Hematopoietic multipotent progenitor cell (in vitro differentiated cells): ENCODE results near the gene SLC6A13. TPM values are rescaled to one million over a fixed set of nuclear protein-coding genes. Genes with fewer than 3 reads are reported as not detected.
"Not testable (repeated sequence)": the region's sequence is repeated elsewhere in the genome, so short reads cannot be mapped to it uniquely, and the experiment has no call there.

Source experiments
- DNase-seq, 3 donors: peaks; one replicate each; pipeline ENCODE4 v3.0.0-alpha.2; 2011 to 2015; ENCODE audit warnings: low read depth in 2 of 3, low spot score in 2 of 3
- total RNA-seq: library from RNA; depleted of rRNA; stranded (reverse); fragments of >200 nt; gene quantifications from one replicate; pipeline ENCODE4 v1.2.3, GENCODE V29; 2012

Gene SLC6A13
- total RNA-seq, 1 donor, result 0.27 TPM

DNA sequence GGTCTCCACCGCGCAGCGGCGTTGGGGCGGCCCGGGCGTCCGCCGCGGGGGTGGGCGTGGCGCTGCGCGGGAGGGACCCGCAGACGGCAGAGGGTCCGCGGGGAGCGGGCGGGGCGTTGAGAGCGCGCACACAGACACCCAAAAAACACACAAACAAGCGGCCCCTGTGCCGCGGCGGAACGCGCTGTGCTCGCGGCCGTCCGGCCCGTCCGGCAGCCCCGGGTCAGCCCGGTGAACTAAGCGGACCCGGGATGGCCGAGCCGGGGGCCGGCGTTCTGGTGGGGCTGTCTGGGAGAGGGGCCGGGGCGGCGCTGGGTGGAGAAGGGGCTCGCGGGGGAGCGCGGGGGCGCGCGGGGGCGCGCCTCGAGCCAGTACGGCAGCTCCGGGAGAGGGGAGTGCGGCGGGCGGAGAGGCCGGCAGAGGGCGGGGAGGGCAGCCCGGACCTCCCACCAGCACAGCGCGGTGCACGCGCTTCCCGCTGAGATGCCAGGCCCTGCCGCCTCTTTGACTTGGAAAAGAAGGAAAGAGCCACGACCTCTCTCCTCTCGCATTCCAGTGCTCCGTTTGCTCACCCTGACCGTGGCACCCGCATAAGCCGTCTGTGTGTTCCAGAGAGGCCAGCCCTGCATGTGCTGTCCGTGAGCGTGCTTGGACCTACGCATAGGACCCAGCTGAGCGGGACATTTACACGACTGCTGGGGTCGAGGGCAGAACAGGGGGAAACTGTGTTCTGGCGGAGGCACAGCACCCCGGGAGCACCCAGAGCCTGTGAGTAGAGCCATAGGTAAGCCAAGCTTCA lies 59.0 kb downstream of the SLC6A13 start:
- DNase-seq, result peak in 1 of 3 donors; percentile 12

DNA sequence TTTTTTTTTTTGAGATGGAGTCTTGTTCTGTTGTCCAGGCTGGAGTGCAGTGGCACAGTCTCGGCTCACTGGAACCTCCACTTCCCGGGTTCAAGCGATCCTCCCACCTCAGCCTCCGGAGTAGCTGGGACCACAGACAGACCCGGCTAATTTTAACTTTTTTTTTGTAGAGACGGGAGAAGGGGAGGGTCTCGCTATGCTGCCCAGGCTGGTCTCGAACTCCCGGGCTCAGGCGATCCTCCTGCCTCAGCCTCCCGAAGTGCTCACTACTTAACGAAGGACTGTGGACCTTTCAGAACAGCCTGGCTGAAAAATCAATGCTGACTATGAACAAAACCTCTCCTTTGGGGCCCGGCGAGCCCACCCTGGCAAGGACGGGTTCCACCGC lies 59.6 kb downstream of the SLC6A13 start:
- no peak for DNase-seq

DNA sequence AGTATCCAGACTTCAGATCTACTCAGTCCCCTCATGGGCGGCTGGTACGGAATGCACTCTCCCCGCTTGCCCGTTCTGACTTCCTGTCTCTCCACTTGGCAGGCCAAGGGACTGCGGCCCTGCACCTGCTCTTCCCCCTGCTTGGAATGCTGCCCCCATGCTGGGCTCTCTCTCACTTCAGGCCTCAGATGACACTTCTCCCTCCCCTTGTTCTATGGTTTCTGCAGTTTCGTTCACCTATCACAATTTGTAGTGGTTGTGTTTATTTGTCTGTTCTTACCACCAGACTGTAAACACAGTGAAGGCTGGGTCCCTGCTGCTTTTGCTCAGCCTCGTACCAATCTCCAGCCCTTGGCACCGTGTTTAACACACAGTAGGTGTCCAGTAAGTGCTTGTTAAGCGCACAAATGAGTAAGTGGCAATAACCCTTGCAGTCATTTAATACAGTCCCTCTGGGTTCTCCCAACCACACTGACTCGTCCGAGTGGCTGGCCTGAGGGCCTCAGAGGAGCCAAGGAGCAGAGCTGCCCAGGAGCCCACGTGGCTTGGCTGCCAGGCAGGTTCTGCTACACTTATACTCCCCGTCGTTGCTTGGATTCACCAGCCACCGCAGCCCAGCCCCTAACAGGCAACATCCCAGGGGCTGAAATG lies 60.4 kb downstream of the SLC6A13 start:
- DNase-seq, result no peak

DNA sequence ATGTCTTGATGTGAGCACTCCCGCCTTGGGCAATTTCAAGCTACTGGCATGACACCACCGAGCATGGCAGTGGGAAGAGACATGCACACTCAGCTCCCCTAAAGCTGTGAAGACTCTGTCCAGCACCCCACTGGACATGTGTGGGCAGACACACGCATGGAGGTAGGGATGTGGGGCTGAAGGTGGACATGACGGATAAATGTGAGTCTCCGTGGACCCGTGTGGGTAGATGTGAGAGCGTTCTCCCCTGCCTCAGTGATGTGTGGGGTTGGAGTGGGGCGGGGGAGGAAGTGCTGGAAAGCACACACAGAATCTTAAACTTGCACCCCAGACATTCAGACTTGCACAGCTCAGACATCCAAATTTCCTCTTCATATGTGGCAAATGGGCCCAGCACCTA lies 61.3 kb downstream of the SLC6A13 start:
- no peak for DNase-seq

DNA sequence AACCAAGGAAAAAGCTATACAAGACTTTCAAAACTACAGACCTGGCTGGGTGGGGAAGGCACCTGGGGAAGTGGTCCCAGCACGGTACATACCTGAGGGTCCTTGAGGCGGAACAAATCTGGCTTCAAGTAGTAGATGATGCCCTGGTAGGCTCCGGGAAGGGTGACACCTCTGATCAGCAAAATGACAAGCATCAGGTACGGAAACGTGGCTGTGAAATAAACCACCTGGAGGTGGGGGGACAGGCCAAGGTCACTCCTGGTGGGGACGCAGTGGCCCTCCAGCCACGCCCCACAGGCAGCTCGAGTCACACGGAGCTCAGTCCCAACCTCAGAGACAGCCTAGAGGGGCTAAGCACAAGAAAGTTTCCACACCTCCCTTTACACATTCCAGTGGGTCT lies 63.9 kb downstream of the SLC6A13 start:
- no peak for DNase-seq

DNA sequence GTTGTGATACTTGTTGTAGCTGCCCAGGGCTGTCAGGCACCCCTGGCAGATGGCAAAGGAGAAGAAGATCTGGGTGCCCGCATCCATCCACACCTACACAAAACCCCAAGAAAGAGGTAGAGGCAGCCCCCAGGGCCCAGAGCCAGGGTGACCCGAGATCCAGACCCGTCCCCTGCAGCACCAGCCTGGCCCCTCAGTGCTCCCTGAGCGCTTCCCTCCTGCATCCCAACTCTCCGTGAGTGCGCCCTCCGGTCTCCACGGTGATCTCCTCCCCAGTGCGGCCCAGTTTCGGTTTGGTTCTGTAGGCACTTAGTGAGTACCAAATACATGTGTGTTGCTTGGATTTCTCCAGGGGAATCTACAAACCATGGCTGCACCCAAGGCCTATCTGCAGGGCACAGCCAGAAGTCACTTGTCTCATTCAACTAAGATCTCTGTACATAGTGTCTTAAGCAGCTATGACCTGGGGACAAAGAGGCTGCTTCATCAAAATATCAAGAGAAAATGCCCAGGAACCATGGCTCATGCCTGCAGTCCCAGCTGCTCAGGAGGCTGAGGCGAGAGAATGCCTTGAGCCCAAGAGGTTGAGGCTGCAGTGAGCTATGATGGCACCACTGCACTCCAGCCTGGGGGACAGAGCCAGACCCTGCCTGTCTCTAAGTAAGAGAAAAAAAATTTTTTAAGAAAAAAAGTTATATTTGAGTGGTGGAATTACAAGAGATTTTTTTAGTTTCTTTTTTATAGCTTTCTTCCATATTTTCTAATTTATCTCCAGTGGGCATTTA lies 64.5 kb downstream of the SLC6A13 start:
- DNase-seq, result no peak

DNA sequence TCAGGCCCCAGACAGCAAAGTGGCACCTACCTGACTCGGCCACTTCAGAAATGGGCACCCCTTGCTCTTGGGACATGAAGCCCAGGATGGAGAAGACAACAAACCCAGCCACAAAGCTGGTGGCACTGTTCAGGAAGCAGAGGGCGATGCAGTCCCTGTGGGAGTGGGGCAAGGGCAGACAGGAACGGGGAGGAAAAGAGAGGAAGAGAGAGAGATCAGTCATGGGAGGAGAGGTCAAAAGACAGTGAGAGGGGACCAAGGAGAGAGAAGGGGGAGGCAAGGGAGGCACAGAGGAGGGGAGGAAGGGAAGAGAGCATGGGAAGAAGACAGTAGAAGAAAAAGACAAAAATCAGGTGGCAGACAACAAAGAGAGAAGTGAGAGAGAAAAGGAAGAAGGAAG lies 65.3 kb downstream of the SLC6A13 start:
- no peak for DNase-seq

DNA sequence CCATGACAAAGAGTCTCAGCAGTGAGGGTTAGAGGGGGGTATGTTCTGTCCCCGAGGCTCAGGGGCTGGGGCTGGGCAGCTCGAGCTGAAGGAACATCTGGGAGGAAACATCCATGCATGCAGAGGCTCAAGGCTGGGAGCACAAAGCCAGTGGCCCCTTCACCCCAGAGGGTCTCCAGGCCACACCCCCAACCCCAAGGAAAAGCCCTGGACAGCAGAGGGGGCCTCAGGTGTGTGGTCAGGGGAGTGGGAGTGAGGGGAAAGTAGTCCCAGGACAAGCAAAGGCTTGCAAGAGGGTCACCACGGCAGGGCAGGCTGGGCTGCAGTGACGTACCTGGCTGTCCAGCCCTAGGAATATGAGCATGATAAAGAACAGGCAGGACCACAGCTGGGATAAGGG lies 66.2 kb downstream of the SLC6A13 start:
- no peak for DNase-seq

DNA sequence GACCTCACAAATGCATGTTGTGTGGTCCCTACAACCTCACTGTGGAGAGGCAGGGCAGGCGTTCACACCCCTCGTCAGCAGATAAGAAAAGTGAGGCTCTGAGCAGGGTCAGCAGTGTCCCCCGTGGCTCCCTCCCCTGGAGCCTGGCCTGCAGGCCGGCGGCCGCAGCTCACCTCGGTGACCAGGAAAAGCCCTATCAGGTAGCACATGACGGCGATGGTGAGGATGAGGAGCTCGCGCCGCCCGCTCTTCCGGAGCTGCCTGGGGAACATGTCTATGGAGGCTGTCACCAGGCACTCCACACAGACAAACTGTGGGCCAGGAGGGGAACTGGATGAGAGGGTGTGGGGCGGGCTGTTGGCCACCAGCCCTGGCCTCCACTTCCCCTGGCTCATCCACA lies 66.7 kb downstream of the SLC6A13 start:
- DNase-seq, result no peak

DNA sequence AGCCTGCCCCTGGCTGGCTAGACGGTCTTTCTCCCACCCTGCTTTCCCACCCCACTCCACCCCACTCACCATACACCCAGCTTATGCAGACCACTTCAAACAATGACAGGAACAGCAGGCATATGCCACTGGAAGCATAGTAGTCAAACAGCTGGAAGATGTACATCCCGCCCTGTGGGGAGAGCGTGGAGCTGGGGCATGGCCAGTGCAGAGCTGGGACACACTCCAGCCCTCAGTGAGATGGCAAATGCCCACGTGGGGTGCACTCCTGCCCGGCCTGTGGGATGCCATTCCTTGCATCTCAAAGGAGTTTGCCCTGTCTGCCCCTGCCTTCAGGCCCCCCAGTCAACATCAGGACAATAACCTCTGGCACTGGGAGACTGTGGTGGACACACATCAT lies 67.5 kb downstream of the SLC6A13 start:
- DNase-seq, result no peak

DNA sequence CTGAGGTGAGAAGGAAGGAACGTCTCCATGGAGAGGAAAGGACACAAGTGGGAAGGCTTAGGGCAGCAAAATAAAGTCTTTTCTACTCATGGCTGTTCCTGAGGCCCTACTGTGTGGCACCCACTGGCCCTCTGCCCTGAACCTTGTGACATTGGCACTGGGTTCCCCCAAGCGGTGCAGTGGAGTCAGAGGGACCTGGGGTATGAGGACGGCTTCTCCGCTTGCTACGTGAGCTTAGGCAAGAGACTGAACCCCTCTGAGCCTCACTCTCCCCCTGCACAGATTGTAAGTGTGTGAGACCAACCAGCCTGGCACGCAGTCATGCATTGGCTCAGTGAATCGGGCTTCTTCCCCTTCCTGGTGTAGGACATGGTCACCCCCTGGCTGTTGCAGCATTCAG lies 68.4 kb downstream of the SLC6A13 start:
- DNase-seq, result no peak

DNA sequence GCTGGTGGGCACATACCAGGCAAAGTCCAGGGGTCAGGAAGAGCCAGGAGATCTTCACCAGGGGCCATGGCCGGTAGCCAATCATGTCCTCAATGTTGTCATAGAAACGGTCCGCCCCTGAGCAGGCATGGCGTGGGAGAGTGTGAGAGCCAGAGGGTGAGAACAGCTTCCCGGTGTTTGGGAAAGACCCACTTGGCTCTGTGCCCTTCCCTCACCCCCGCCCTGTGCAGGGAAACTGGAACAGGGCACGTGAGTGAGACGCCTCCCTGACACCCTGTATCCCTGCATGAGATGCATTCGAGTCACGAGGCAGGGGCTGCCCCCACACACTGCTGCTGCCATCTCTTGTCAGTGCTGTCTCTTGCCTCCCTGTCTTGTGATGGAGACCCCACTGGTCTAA lies 69.4 kb downstream of the SLC6A13 start:
- DNase-seq, result no peak

DNA sequence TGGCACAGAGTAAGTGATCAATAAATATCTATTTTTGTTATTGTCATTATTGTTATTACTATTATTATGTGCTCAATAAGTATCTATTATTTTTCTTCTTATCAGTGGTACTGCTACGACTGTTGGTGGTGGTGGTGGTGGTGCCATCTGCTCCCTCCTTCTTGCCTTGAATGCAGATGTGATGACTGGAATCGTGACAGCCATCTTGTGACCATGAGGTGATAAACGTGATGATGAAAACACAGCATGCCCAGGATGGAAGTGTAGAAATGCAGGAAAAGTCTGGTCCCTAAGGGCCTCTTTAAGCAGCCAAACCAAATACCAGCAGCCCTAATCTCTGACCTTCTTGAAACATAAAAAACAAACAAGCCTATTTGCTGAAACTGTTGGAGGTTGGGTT lies 71.1 kb downstream of the SLC6A13 start:
- no peak for DNase-seq

DNA sequence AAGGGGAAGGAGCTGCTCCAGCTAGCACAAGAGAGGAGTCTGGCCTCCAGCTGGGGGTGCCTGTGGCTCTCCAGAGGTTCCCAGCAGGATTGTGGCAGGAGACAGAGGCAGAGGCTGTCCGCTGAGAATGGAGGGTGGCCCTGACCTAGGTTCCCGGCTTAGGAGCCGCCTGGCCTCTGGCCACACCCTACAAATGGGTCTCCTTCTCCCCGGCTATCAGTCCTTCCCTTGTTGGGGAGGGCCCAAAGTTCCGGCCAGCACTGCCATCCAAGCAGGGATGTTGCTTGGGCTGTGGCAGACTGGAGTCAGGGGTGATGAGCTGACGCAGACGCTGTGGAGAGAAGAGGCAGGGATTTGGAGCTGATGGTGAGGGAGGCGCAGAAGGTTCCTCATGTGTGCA lies 71.8 kb downstream of the SLC6A13 start:
- no peak for DNase-seq

DNA sequence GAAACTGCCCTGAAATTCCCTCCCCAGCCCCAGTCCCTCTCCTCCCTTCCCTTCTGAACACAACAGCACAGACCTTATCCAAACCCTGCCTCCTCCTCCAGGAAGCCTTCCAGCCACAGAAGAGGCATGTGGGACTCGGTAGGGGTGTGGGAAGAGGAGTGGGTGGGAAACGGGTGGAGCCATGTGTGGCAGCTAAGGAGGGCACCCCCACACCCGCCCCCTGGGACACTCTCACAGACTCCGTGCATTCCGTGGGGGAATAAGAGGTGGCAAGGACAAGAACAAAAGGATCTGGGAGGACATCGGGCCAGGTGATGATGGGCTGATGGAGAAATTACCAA lies 73.0 kb downstream of the SLC6A13 start:
- DNase-seq, result no peak

DNA sequence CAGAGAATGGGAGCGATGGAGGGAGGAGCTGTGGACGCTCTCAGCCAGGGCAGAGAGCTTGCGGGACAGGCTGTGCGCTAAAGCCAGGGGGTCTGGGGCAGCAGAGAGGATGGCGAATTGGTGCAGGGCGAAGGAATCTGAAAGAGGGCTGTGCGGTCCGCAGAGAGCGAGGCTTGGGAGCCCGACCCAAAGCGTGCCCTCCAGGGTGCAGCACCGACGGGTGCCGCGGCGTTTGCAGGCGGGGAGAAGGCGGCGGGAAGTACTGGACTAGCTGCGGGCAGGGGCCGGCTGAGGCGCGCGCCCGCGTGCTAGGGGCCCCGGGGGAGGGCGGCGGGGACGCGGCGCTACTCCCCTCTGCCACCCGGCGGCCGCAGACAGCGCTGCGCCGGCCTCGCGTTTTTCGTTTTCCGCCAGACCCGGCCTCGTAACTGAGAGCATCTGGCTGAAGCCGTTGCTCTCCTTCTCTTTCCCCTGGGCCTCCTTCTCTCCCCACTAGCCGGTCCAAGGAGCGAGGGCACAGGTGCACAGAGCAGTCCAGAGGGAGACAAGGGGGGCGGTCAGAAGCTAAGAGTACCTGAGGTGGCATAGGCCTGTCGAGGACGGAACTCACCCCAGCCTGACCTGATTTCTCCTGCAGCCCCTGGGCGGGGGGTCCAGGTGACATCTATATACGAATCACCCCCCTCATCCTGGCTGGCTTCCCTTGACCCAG lies 73.6 kb downstream of the SLC6A13 start:
- DNase-seq, result peak in 2 of 3 donors; percentile 62 to 63

DNA sequence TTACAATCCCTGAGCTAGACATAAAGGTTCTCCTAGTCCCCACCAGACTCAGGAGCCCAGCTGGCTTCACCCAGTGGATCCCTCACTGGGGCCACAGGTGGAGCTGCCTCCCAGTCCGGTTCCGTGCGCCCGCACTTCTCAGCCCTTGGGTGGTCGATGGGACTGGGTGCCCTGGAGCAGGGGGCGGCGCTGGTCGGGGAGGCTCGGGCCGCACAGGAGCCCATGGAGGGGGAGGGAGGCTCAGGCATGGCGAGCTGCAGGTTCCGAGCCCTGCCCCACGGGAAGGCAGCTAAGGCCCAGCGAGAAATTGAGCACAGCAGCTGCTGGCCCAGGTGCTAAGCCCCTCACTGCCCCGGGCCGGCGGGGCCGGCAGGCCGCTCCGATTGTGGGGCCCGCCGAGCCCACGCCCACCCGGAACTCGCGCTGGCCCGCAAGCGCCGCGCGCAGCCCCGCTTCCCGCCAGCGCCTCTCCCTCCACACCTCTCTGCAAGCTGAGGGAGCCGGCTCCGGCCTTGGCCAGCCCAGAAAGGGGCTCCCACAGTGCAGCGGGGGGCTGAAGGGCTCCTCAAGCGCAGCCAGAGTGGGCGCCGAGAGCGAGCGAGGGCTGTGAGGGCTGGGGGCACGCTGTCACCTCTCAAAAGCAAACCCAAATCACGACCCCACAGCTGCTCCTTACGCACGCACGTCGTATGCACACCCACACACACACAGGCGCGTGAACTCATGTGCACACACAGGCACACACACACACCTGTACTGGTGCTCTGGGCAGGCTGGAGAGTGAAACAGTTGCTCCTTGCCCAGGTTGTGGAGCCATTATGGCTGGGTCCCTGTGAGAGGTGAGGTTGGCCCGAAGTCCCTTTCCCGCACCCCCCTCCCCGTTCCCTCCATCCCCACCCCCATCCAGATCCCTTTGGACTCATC lies 74.4 kb downstream of the SLC6A13 start:
- DNase-seq, result not testable (repeated sequence)

DNA sequence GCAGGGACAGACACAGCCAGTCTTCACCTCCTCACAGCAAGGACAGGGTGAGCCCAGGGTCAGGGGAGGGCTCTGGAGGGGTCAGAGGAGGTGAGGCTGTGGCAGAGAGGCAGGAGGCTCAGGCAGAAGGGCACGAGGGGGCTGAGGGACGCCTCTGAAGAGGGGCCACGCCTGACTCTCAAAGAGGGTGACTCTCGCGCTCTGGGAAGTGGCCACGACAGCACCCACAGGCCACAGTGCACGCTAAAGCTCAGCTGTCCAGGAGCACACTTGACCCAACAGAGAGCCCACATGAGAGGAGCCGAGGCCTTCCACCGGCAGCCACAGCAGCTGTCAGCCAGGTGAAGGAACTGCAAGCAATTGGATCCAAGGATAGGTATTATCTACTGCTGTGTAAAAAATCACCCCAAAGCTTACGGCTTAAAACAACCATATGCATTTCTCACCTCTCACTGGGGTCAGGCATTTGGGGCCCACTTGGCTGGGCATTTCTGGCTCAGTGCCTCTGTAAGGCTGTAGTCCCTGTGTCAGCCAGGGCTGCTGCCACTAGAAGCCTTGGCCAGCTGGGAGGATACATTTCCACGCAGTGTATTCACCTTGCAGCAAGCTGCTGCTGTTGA lies 76.5 kb downstream of the SLC6A13 start:
- DNase-seq, result no peak

DNA sequence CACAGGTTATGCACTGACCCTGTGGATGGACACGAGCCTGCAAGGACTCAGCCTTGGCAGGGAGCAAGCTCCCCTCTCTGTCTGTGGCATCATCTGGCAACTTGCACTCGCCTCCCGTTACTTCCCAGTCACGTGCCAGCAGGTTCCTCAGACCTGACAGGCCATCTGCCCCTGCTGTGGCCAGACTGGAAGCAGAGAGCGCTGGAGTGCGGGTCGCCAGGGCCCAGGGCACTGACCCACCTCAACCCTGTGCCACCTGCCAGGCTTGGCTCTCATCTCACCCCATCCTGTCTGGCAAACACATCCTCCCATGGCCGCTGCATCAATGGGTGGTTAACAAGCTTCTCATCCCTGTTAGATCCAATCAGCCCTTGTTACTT lies 77.1 kb downstream of the SLC6A13 start:
- DNase-seq, result no peak
